ENCODE measurements around the gene DUSP18.

DUSP18 gene

GRCh38 chr22:30701872-30702271 is 34.2 kb upstream of the DUSP18 start:
- no peak overlapping the region for H3K27ac ChIP-seq (ENCODE audit: low read depth, low read length)
- no peaks in the 10 kb centered on the region for H3K9me2 ChIP-seq (replicated peaks; ENCODE audit: insufficient read depth, low read length)
- TF ChIP-seq EZH2phosphoT487 (conservative IDR thresholded peaks at IDR 0.05; ENCODE audit: low read length) (no peak), CTCF (IDR thresholded peaks at IDR 0.05; ENCODE audit: insufficient read depth, low read length, poor library complexity, severe bottlenecking) (no peak)
- no peak overlapping the region for H3K4me2 ChIP-seq (ENCODE audit: low read depth, low read length, poor library complexity, severe bottlenecking)
- no peaks in the 10 kb centered on the region for H3K79me2 ChIP-seq (ENCODE audit: insufficient read depth, low read length)
- no peaks in the 10 kb centered on the region for H3K36me3 ChIP-seq (ENCODE audit: low read length)
- H3K9me3 ChIP-seq (ENCODE audit: insufficient read depth, low read length): no peaks in the 10 kb centered on the region
- H3F3A ChIP-seq (ENCODE audit: insufficient read depth): no peaks in the 10 kb centered on the region
- H3K4me3 ChIP-seq (ENCODE audit: insufficient read depth, low read length, poor library complexity, severe bottlenecking): no peak overlapping the region
- no peaks in the 10 kb centered on the region for H4K20me1 ChIP-seq (ENCODE audit: low read depth, low read length)
- H2AFZ ChIP-seq (ENCODE audit: low read depth, low read length, severe bottlenecking): no peak overlapping the region
- no peaks in the 10 kb centered on the region for H3K27me3 ChIP-seq (ENCODE audit: low read length)
- H3K9ac ChIP-seq (ENCODE audit: low read length): no peak overlapping the region

GRCh38 chr22:30697975-30698374 is 30.3 kb upstream of the DUSP18 start:
- H3K9me2 ChIP-seq (replicated peaks; ENCODE audit: insufficient read depth, low read length): no peaks in the 10 kb centered on the region
- no peak overlapping the region for H3K4me3 ChIP-seq (ENCODE audit: insufficient read depth, low read length, poor library complexity, severe bottlenecking)
- H3K27ac ChIP-seq (ENCODE audit: low read depth, low read length): no peak overlapping the region
- H4K20me1 ChIP-seq (ENCODE audit: low read depth, low read length): no peaks in the 10 kb centered on the region
- H3K36me3 ChIP-seq (ENCODE audit: low read length): no peaks in the 10 kb centered on the region
- TF ChIP-seq CTCF (IDR thresholded peaks at IDR 0.05; ENCODE audit: insufficient read depth, low read length, poor library complexity, severe bottlenecking): no peak
- TF ChIP-seq EZH2phosphoT487 (conservative IDR thresholded peaks at IDR 0.05; ENCODE audit: low read length): no peak
- no peak overlapping the region for H3K9ac ChIP-seq (ENCODE audit: low read length)
- no peaks in the 10 kb centered on the region for H3K9me3 ChIP-seq (ENCODE audit: insufficient read depth, low read length)
- H2AFZ ChIP-seq (ENCODE audit: low read depth, low read length, severe bottlenecking): no peak overlapping the region
- no peaks in the 10 kb centered on the region for H3K27me3 ChIP-seq (ENCODE audit: low read length)
- no peak overlapping the region for H3K4me2 ChIP-seq (ENCODE audit: low read depth, low read length, poor library complexity, severe bottlenecking)
- H3K79me2 ChIP-seq (ENCODE audit: insufficient read depth, low read length): no peaks in the 10 kb centered on the region
- no peaks in the 10 kb centered on the region for H3F3A ChIP-seq (ENCODE audit: insufficient read depth)

GRCh38 chr22:30695871-30696655 is 28.4 kb upstream of the DUSP18 start:
- TF ChIP-seq CTCF (IDR thresholded peaks at IDR 0.05; ENCODE audit: insufficient read depth, low read length, poor library complexity, severe bottlenecking) (no peak), EZH2phosphoT487 (conservative IDR thresholded peaks at IDR 0.05; ENCODE audit: low read length) (no peak)
- Histone ChIP-seq H2AFZ (ENCODE audit: low read depth, low read length, severe bottlenecking) (no peak overlapping the region), H3K27ac (ENCODE audit: low read depth, low read length) (no peak overlapping the region), H4K20me1 (ENCODE audit: low read depth, low read length) (no peaks in the 10 kb centered on the region), H3K4me3 (ENCODE audit: insufficient read depth, low read length, poor library complexity, severe bottlenecking) (no peak overlapping the region), H3K36me3 (ENCODE audit: low read length) (no peaks in the 10 kb centered on the region), H3K4me2 (ENCODE audit: low read depth, low read length, poor library complexity, severe bottlenecking) (no peak overlapping the region), H3K79me2 (ENCODE audit: insufficient read depth, low read length) (no peaks in the 10 kb centered on the region), H3K27me3 (ENCODE audit: low read length) (no peaks in the 10 kb centered on the region), H3K9ac (ENCODE audit: low read length) (no peak overlapping the region), H3K9me2 (replicated peaks; ENCODE audit: insufficient read depth, low read length) (no peaks in the 10 kb centered on the region), H3K9me3 (ENCODE audit: insufficient read depth, low read length) (no peaks in the 10 kb centered on the region), H3F3A (ENCODE audit: insufficient read depth) (no peaks in the 10 kb centered on the region)
